GM19452 (cell line): ENCODE data around the gene FAM174C.

Source experiments
- ATAC-seq: cut with Tn5 transposase; IDR thresholded peaks from one replicate; pipeline ENCODE4 v1.9.1; 2021; ENCODE audit not compliant: unreplicated experiment

The FAM174C gene

GRCh38 chr19:1275260-1275975 lies at the start of gene FAM174C:
FAM174C (plus strand) TSS chr19:1275530; CDS start chr19:1275550, 20 bp downstream.
- ATAC-seq = peak; percentile 69

DNA sequence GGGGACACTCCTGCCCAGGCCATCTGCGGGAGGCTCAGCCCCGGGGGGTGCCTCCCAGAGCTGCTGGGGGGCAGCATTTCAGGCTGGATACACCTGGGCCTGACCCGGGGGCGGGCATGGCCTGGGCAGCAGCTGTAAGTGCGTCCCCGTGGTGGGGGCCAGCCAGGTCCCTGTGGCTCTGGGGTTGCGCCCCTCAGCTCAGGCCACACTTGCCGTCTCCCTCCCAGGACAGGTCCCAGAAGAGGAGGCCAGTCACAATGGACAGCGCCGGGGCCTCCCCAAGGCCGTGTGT lies 49.2 kb upstream of the FAM174C start:
- ATAC-seq = no peak

- no peak for ATAC-seq
These were observed 48.6 kb upstream of the FAM174C start for GRCh38 chr19:1226522-1227303.

GRCh38 chr19:1227304-1228054 lies 47.9 kb upstream of the FAM174C start:
- ATAC-seq = no peak

- ATAC-seq = no peak
These were observed 47.0 kb upstream of the FAM174C start for GRCh38 chr19:1228161-1228957.

DNA sequence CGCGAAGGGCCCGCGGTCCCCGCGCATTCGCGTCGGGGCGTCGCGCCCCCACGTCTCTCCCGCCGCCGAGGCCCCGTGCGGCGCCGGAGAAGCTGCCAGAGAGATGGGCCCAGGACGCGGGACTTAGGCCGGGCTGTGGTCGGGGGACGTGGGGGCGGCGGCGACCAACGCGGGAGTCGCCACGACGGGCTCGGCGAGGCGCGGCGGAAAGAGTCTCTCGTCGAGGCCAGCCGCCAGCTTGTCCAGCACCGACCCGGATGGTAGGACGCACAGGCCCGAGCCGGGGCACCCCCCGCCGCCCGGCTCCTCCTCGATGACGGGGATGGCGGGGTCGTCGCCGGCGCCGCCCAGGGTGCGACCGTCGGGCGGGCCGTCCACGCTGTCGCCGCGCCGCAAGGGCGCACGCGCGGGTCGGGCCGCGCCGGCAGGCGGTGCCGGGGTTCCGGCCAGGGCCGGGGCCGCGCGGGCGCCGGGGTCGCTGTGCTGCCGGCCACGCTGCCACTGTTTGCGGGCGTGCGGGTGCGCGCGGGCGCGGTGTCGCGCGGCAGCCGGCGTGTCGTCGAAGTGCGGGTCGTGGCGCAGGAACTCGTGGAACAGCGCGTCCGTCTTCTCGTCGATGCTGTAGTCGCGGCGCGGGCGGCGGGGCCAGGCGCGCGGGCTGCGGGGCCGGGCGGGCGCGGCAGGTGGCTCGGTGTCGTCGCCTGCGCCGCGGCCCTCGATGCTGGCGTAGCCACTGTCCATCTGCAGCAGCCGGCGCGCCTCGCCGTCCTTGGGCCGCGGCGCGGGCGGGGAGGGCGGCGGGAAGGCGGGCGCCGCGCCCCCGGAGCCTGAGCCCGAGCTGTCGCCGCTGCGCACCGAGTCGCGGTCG lies 46.0 kb upstream of the FAM174C start:
- no peak for ATAC-seq

DNA sequence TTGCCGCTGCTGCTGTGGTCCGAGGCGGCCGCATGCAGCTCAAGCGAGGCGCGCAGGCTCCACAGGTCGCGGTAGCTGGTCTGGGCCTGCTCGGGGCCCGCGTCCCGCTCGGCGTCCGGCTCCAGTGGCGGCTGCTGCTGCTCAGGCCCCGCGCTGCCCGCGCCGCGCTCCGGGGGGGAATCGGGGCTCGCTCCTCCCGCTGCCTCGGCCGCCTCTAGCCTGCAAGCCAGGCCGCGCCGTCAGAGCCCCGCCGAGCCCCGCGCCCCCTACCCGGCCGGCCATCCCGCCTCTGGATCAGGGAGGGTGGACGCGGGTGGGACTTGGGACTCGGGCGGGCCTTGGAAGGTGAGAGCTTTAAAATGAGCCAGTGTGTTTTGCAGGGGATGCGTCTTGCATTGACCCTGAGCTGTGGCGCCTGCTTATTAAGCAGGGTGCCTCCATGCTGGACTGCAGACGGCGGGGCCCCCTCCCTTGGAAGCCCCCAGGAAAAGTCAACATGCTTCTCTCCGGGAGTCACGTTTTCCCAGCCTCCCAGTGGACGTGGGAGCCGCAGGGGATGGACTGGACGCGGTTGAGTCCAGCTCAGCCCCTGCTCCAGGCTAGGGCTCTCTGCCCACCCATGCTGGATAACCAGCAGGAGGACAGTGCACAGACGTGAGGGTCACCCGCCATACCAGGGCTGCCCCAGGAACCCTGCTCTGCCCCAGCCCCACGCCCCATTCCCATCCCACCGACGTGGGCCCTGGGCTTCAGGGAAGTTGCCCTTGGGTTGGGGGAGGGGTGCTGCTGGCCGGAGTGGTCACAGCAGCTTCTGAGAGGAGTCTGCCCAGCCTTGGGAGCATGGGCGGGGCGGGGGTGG lies 45.2 kb upstream of the FAM174C start:
- no peak for ATAC-seq

GRCh38 chr19:1230783-1231489 lies 44.4 kb upstream of the FAM174C start:
- ATAC-seq = no peak

GRCh38 chr19:1231729-1232637 lies 43.3 kb upstream of the FAM174C start:
- ATAC-seq = no peak

DNA sequence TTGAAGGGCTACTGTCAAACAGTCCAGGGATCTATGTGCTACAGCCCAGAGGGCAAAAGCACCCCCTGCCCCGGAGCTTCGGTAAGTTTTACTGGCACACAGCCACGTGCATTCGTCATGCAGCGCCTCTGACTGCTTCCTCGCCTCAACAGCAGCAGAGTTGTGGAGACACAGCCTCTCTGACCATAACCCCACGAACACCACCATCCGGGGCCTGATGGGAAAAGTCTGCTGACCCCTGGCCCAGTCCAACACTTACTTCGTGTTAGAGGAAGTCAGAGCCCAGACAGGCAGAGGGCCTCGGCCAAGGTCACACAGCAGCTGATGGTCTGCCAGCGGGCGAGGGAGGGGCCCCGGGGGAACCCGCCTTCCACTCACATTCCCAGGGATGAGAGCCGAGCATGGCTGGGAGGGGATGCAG lies 42.7 kb upstream of the FAM174C start:
- ATAC-seq = no peak

GRCh38 chr19:1233115-1233667 lies 42.1 kb upstream of the FAM174C start:
- no peak for ATAC-seq

DNA sequence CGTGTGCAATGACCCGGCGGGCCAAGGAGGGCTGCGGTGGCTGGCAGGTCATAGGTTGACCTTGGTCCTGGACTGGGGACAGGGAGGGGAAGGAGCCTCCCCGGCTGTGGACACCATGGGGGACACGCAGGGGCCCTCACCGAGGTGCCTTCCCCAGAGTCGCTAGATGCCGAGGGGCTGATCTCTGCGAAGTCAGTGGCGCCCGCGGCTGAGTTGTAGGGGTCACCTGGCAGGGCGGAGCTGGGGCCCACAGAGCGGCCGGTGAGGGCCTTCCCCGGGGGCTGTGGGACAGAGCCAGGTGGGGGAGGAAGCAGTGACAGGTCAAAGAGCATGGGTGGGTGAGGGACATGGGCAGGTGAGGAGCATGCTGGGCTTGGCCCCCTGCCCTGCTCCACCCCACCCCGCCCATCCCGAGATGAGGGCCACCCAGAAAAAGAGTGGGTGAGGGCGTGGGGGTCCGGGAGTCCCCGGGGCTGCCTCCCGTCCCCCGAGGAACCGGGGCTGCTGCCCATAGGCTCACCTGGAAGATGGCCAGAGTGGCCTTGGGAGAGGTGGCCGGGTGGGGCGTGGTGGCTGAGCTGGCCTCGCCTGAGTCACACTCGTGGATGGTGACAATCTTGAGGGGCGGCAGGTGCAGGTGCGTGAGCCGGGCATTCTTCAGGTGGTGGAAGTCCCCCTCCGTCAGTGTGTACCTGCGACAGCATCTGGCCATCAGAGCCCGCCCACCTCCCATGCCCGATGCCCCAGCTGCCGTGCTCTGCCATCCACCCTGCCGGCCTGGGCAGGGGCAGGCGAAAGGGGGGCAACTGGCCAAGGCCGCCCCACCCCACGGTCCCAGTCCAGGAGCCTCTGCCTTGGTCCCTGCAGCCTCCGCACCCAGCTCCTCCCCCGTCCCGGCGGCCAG lies 41.0 kb upstream of the FAM174C start:
- ATAC-seq = no peak

DNA sequence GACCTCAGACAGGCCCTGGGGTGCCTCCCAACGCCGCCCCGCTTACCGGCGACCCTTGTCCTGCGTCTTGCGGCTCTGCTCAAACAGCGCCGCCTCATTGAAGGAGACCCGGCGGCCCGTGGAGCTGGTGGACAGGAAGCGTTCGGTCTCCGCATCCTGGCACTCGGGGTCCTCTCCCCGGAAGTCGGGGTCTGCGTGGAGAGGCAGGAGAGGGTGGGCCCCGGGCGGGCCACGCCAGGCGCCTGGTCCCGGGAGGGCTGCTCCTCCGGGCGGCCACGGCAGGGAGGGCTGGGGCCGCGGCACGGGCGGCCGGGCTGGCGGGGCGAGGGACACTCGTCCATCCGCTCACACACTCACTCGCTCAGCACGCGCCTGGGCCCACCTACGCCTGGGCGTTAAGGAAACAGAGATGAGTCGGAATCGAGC lies 40.4 kb upstream of the FAM174C start:
- ATAC-seq = no peak

- ATAC-seq = no peak
These were observed 39.4 kb upstream of the FAM174C start for GRCh38 chr19:1235625-1236538.

- ATAC-seq = no peak
These were observed 38.8 kb upstream of the FAM174C start for GRCh38 chr19:1236576-1236975.
